Gastrocnemius medialis (tissue), 4 donors: ENCODE results near the gene SUFU. TPM values are rescaled to one million over a fixed set of nuclear protein-coding genes. Genes with fewer than 3 reads are reported as not detected.

Source experiments
- ATAC-seq, 2 donors: fragments of 150-250 bp; one replicate each; pipeline ENCODE4 v1.9.1; 2016
- DNase-seq, 2 donors: peaks; one replicate each; pipeline ENCODE4 v3.0.0-alpha.2; 2019
- H3K27ac ChIP-seq, 4 donors: fragments of 200-600 bp; sonication (generic); 1 replicate in 1 of 4; 2 replicates in 3 of 4; pipeline ENCODE4 v1.5.1; 2016 to 2018; ENCODE audit warnings: mild to moderate bottlenecking in 2 of 4, moderate library complexity in 1 of 4
- H3K27me3 ChIP-seq, 3 donors: fragments of 200-600 bp; sonication (generic) in 2 of 3; 1 replicate in 1 of 3; 2 replicates in 2 of 3; pipeline versions ENCODE4 v1.5.1 to v1.6.0; 2016 to 2019; ENCODE audit warnings: mild to moderate bottlenecking in 1 of 3, moderate library complexity in 1 of 3
- H3K36me3 ChIP-seq, 2 donors: fragments of 200-600 bp; sonication (generic) in 1 of 2; one replicate each; pipeline ENCODE4 v1.5.1; 2017 to 2018
- H3K4me1 ChIP-seq, 2 donors: fragments of 200-600 bp; sonication (generic) in 1 of 2; one replicate each; pipeline ENCODE4 v1.5.1; 2016 to 2017; ENCODE audit warnings: mild to moderate bottlenecking in 2 of 2
- H3K4me3 ChIP-seq, 4 donors: fragments of 200-600 bp; sonication (generic) in 3 of 4; 1 replicate in 1 of 4; 2 replicates in 3 of 4; pipeline ENCODE4 v1.5.1; 2016 to 2019; ENCODE audit warnings: mild to moderate bottlenecking in 2 of 4
- H3K9me3 ChIP-seq, 3 donors: fragments of 200-600 bp; sonication (generic) in 2 of 3; 1 replicate in 1 of 3; 2 replicates in 2 of 3; pipeline ENCODE4 v1.5.1; 2016 to 2019
- CTCF ChIP-seq, 5 experiments: fragments of 450-650 bp in 3 of 5; fragments of 200-600 bp in 2 of 5; sonication (generic) in 2 of 5; IDR thresholded peaks in 4 of 5; conservative IDR thresholded peaks in 1 of 5; 1 replicate in 4 of 5; 2 replicates in 1 of 5; pipeline ENCODE4 v1.5.1; 2016 to 2019; ENCODE audit warnings: antibody characterized with exemption in 5 of 5, mild to moderate bottlenecking in 3 of 5, moderate library complexity in 3 of 5
- POLR2A ChIP-seq, 2 donors: fragments of 450-650 bp; IDR thresholded peaks; one replicate each; pipeline ENCODE4 v1.6.1; 2017; ENCODE audit warnings: antibody characterized with exemption in 2 of 2, mild to moderate bottlenecking in 2 of 2, moderate library complexity in 2 of 2
- in situ Hi-C, 4 donors: fragments of 200-750 bp; cut with MboI; loops; one replicate each; pipeline versions ENCODE4 v1.15.0 to v1.8.0; 2017; ENCODE audit warnings: low sequenced_read_pairs in 4 of 4
- intact Hi-C: fragments of 100-400 bp; cut with DNase I; formaldehyde crosslinking; loops from one replicate; pipeline ENCODE4 v1.15.1; 2023; ENCODE audit warnings: low total_unique reads
- total RNA-seq, 4 donors: library from RNA; depleted of rRNA; stranded (reverse); fragments of >200 nt; gene quantifications; one replicate each; pipeline versions ENCODE4 v1.1.0 to v1.2.3, GENCODE V29; 2016

Gene SUFU
- total RNA-seq, 4 donors from 2014 or later, result 7.3 to 11.8 (median 7.9) TPM

DNA sequence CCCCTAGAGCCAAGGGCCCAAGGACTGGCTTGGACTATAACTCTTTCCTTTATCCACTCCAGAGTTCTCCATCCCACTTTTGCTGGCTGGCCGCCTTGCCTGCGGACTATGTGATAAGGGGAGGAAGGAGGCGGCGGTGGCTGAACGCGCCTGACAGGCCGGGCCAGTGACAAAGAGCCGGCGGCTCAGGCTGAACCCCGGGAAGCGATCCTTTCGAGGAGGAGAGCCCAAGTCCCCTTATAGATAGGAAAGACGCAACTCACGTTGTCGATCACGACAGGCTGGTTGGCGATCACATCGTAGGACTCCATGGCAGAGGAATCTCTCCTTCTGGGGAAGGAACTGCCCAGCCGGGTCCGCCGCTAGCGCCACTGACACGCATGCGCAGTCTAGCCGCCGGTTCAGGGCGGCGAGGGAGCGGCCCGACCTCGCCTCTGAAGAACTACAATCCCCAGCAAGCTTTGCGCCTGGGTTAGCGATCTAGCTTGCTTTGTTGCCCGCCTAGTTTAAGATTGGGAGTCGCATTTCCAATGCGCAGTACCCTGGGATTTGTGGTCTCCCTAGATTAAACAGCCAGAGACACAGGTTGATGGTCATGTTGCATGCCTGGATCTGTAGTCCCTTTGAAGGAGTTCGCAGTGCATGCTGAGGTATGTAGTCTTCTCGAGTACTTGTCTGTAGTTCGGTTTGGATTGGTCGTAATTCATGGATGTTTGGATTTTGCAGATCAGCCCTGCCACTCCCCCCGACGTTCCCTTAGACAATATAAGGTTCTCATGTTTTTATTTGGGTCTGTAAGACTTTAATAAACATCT is 1.2 kb upstream of the SUFU start, which contains the start of gene ACTR1A:
ACTR1A (minus strand) TSS at position 376 of the 815 bp plus-strand sequence; CDS start at position 311, 65 bp downstream.
- in situ Hi-C loops, result no loop called here
- ATAC-seq, result peak; percentile 79 to 82

DNA sequence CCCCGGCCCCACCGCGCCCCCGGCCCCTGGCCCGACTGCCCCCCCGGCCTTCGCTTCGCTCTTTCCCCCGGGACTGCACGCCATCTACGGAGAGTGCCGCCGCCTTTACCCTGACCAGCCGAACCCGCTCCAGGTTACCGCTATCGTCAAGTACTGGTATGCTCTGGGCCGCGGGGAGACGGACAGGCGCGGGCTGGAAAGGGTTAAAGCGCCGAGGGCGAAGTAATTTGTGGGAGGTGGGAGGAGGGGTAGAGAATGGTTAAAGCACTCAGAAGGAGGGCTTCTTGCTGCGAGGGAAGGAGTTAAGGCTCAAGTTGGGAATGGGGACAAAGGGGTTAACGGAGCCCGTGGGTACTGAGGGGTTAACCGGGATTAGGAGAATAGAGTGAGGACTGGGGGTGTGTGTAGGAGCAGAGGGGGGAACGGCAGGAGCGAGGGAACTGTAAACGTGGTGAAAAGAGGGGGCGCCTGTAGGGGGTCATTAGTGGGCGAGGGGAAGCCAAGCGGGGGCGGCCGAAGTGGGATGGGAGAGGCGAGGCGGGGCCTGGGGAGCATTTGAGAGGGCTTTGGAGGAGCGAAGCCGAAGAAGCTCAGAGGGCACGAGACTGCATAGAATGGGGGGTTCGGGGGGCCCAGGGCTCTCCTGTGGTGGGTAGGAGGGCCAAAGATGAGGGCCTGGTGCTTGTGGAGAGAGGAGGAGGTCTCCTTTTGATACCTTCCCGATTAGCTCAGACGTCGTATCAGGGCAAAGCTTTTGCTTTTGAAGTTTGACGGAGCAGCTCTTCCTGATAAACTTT is 605 bp downstream of the SUFU start:
- H3K9me3 ChIP-seq, result no peaks in the 10 kb centered on the region
- in situ Hi-C loops, result no loop called here
- TF ChIP-seq POLR2A (IDR thresholded peaks at IDR 0.05) (no peak), CTCF (IDR thresholded peaks at IDR 0.05 in 4 of 5, conservative IDR thresholded peaks at IDR 0.05 in 1 of 5) (no peak)

More for the DNA sequence above, 1.2 kb upstream of the SUFU start, which contains the start of gene ACTR1A:
- no peaks in the 10 kb centered on the region for H3K27me3 ChIP-seq
- H3K9me3 ChIP-seq, result no peaks in the 10 kb centered on the region
- H3K4me3 ChIP-seq, result peak within 1 kb of the TSS; percentile 87 to 100 (median 97)
- TF ChIP-seq POLR2A (IDR thresholded peaks at IDR 0.05) (peak; percentile 97 to 99), CTCF (IDR thresholded peaks at IDR 0.05 in 4 of 5, conservative IDR thresholded peaks at IDR 0.05 in 1 of 5) (no peak)
- intact Hi-C loops, result loop anchor here (1.0 to 10.0 kb wide), 13 partner anchors 70 to 685 kb away; partner anchors contain the start of genes ARL3, CNNM2, CUEDC2 and NOLC1
- no peaks in the 10 kb centered on the region for H3K36me3 ChIP-seq
- peaks cover 68 to 72% of the 10 kb centered on the region in 2 donors for H3K4me1 ChIP-seq
- peak within 1 kb of the TSS; percentile 95 to 100 (median 98) for H3K27ac ChIP-seq
- peak; percentile 97 to 98 for DNase-seq

DNA sequence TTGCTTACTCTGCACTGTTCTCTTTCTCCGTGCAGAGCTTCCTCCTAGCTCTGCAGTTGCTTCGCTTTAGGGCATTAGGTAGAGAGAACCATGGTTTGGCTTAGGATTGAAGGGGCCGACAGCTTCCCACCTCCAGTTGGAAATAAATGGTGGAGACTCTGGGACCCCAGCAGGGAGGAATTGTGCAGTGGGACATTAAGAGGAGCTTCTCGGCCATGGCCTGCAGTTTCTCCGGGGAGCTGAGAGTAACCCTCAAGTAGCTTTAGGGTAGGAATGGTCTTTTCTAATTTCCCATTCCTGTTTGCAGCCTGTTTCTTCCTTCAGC is 1.2 kb downstream of the SUFU start:
- DNase-seq, result no peak
- peak overlapping the region; percentile 89 to 97 (median 94) for H3K4me3 ChIP-seq
- in situ Hi-C loops (loop anchor here in 2 of 4 donors (5.0 kb wide), 2 partner anchors 82 to 87 kb away; no protein-coding TSS in a partner anchor), intact Hi-C loops (loop anchor here (5.0 to 10.0 kb wide), 6 partner anchors 92 to 688 kb away; partner anchors contain the start of genes ARL3, OGA, PITX3 and PPRC1)
- ATAC-seq, result no peak
- peaks cover 55 to 67% of the 10 kb centered on the region in 2 donors for H3K4me1 ChIP-seq
- H3K36me3 ChIP-seq, result peaks cover 0 to 12% of the 10 kb centered on the region in 2 donors
- H3K27ac ChIP-seq, result peak overlapping the region; percentile 86 to 99 (median 91)
- no peaks in the 10 kb centered on the region for H3K9me3 ChIP-seq
- TF ChIP-seq POLR2A (IDR thresholded peaks at IDR 0.05), result no peak
- no peak for TF ChIP-seq CTCF (IDR thresholded peaks at IDR 0.05 in 4 of 5, conservative IDR thresholded peaks at IDR 0.05 in 1 of 5)
- H3K27me3 ChIP-seq, result no peaks in the 10 kb centered on the region

More for the DNA sequence above, 605 bp downstream of the SUFU start:
- Histone ChIP-seq H3K4me3 (peak overlapping the region; percentile 89 to 97 (median 94)), H3K27ac (peak overlapping the region; percentile 86 to 99 (median 91)), H3K36me3 (peaks cover 0 to 7% of the 10 kb centered on the region in 2 donors), H3K4me1 (peaks cover 61 to 73% of the 10 kb centered on the region in 2 donors), H3K27me3 (no peaks in the 10 kb centered on the region)
- DNase-seq (no peak), ATAC-seq (no peak)
- intact Hi-C loops, result loop anchor here (5.0 to 10.0 kb wide), 6 partner anchors 93 to 687 kb away; partner anchors contain the start of genes ARL3, OGA, PITX3 and PPRC1

- Histone ChIP-seq H3K27me3 (no peaks in the 10 kb centered on the region), H3K4me1 (peaks cover 48 to 62% of the 10 kb centered on the region in 2 donors), H3K27ac (peak overlapping the region; percentile 86 to 99 (median 91)), H3K9me3 (no peaks in the 10 kb centered on the region), H3K36me3 (peaks cover 0 to 15% of the 10 kb centered on the region in 2 donors), H3K4me3 (peak overlapping the region in 2 of 4 donors; percentile 97)
- no peak for ATAC-seq
- peak; percentile 23 to 58 for DNase-seq
- TF ChIP-seq CTCF (IDR thresholded peaks at IDR 0.05 in 4 of 5, conservative IDR thresholded peaks at IDR 0.05 in 1 of 5), result no peak
- TF ChIP-seq POLR2A (IDR thresholded peaks at IDR 0.05), result no peak
- intact Hi-C loops (loop anchor here (10.0 kb wide), 2 partner anchors 209 to 269 kb away; partner anchors contain the start of genes ARL3 and SFXN2), in situ Hi-C loops (loop anchor here in 2 of 4 donors (5.0 kb wide), 2 partner anchors 82 to 87 kb away; no protein-coding TSS in a partner anchor)
Measured at GRCh38 chr10:102505462-102506115, 1.8 kb downstream of the SUFU start.
